Stimulated activated naive CD8-positive, alpha-beta T cell treated with anti-CD3 and anti-CD28 coated beads, Interleukin-15, Interleukin-2, amounts not matched to agents 100 ng/mL and 50 ng/mL, for 24 hours (primary cell): ENCODE data around the gene PLP1.
"Not testable (repeated sequence)": the region's sequence is repeated elsewhere in the genome, so short reads cannot be mapped to it uniquely, and the experiment has no call there.

Experiments used
- H3K27ac Mint-ChIP-seq: one replicate; pipeline ENCODE4 v1.8.0; 2021; ENCODE audit warnings: mild to moderate bottlenecking, mixed read lengths
- H3K27me3 Mint-ChIP-seq: one replicate; pipeline ENCODE4 v1.8.0; 2021; ENCODE audit warnings: mixed read lengths
- H3K36me3 Mint-ChIP-seq: one replicate; pipeline ENCODE4 v1.8.0; 2021; ENCODE audit warnings: low read depth, mixed read lengths
- H3K4me1 Mint-ChIP-seq: one replicate; pipeline ENCODE4 v1.8.0; 2021; ENCODE audit warnings: low read depth, mixed read lengths
- H3K4me3 Mint-ChIP-seq: one replicate; pipeline ENCODE4 v1.8.0; 2021; ENCODE audit warnings: mild to moderate bottlenecking, mixed read lengths
- H3K9me3 Mint-ChIP-seq: one replicate; pipeline ENCODE4 v1.8.0; 2021; ENCODE audit warnings: mixed read lengths

Gene PLP1

GRCh38 chrX:103792916-103793544 lies 16.4 kb downstream of the PLP1 start:
- H3K27me3 Mint-ChIP-seq, result no peaks in the 10 kb centered on the region
- H3K27ac Mint-ChIP-seq, result no peak overlapping the region
- peaks cover 9% of the 10 kb centered on the region for H3K4me1 Mint-ChIP-seq
- no peaks in the 10 kb centered on the region for H3K36me3 Mint-ChIP-seq
- no peaks in the 10 kb centered on the region for H3K9me3 Mint-ChIP-seq
- H3K4me3 Mint-ChIP-seq, result no peak overlapping the region

- Mint-ChIP-seq H3K4me1 (peaks cover 9% of the 10 kb centered on the region), H3K4me3 (no peak overlapping the region), H3K27me3 (no peaks in the 10 kb centered on the region)
These were observed 16.9 kb downstream of the PLP1 start for GRCh38 chrX:103793545-103793940.

GRCh38 chrX:103794119-103794518 lies 17.5 kb downstream of the PLP1 start:
- Mint-ChIP-seq H3K4me3 (no peak overlapping the region), H3K9me3 (no peaks in the 10 kb centered on the region), H3K36me3 (no peaks in the 10 kb centered on the region), H3K4me1 (peaks cover 3% of the 10 kb centered on the region), H3K27me3 (no peaks in the 10 kb centered on the region), H3K27ac (no peak overlapping the region)

More at GRCh38 chrX:103793545-103793940, 16.9 kb downstream of the PLP1 start:
- Mint-ChIP-seq H3K9me3 (no peaks in the 10 kb centered on the region), H3K27ac (no peak overlapping the region), H3K36me3 (no peaks in the 10 kb centered on the region)

DNA sequence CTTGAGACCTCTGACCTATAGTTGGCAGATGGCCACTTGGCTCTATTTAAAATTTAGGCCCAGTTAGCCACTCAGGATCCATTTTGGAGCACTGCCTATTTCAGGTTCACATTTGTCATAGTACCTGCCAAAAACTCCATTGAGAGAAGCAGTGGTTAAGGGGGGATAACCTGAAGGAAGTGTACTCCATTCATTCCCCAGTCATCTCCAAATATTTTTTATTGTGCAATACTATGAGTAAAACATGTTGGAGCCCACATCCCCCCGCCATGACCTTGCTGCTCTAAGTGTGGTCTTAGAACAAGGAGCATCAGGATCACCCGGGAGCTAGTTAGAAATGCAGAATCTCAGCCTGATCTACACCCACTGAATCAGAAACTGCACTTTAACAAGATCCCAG lies 21.1 kb downstream of the PLP1 start:
- Mint-ChIP-seq H3K27ac (no peak overlapping the region), H3K36me3 (no peaks in the 10 kb centered on the region), H3K4me3 (no peak overlapping the region), H3K27me3 (no peaks in the 10 kb centered on the region), H3K9me3 (no peaks in the 10 kb centered on the region), H3K4me1 (peaks cover 7% of the 10 kb centered on the region)

DNA sequence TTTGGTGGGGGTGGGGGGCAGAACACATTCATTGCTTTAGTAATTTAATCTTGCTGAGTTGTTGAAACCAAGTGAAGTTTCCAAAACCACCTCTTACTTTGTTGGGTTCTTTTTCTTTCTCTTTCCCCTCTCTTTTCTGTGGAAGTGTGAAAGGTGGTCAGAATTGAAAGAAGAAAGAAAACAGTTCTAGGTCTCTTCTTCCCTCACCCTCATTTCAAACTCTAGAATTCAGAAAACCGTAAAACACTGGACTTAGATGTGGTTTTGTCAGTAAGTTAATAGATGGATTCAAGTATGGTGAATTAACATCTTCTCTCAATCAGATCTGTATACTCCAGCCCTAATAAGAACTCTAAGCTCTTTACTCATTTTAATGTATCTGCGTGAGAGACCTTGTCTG lies 23.7 kb downstream of the PLP1 start:
- Mint-ChIP-seq H3K4me1 (peaks cover 7% of the 10 kb centered on the region), H3K27me3 (no peaks in the 10 kb centered on the region), H3K9me3 (no peaks in the 10 kb centered on the region), H3K27ac (no peak overlapping the region), H3K36me3 (no peaks in the 10 kb centered on the region), H3K4me3 (no peak overlapping the region)

- Mint-ChIP-seq H3K27ac (no peak overlapping the region), H3K4me3 (no peak overlapping the region), H3K36me3 (no peaks in the 10 kb centered on the region), H3K4me1 (peaks cover 4% of the 10 kb centered on the region), H3K27me3 (no peaks in the 10 kb centered on the region), H3K9me3 (no peaks in the 10 kb centered on the region)
These were observed 29.2 kb downstream of the PLP1 start for GRCh38 chrX:103805860-103806259.

- Mint-ChIP-seq H3K27ac (no peak overlapping the region), H3K9me3 (no peaks in the 10 kb centered on the region), H3K4me1 (peaks cover 4% of the 10 kb centered on the region), H3K36me3 (no peaks in the 10 kb centered on the region), H3K27me3 (no peaks in the 10 kb centered on the region), H3K4me3 (no peak overlapping the region)
These were observed 30.3 kb downstream of the PLP1 start for GRCh38 chrX:103806862-103807474.

DNA sequence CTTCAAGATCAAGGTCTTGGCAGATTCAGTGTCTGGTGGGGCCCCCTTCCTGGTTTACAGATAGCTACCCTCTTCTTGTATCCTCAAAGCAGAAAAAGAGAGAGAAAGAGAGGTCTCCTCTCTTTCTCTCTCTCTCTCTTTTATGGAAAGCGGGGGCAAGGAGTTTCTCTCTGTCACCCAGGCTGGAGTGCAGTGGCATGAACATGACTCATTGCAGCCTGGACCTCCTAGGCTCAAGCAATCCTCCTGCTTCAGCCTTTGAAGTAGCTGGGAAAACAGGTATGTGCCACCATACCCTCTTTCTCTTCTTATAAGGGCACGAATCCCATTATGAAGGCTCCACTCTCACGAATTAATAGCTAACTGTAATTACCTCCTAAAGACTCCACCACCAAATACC lies 35.2 kb downstream of the PLP1 start:
- Mint-ChIP-seq H3K36me3 (no peaks in the 10 kb centered on the region), H3K4me3 (no peak overlapping the region), H3K27me3 (peaks cover 13% of the 10 kb centered on the region), H3K27ac (no peak overlapping the region), H3K4me1 (peaks cover 4% of the 10 kb centered on the region), H3K9me3 (no peaks in the 10 kb centered on the region)

DNA sequence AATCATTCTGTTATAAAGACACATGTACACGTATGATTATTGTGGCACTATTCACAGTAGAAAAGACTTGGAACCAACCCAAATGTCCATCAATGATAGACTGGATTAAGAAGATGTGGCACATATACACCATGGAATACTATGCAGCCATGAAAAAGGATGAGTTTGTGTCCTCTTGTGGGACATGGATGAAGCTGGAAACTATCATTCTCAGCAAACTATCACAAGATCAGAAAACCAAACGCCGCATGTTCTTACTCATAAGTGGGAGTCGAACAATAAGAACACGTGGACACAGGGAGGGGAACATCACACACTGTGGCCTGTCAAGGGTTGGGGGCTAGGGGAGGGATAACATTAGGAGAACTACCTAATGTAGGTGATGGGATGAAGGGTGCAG lies 40.5 kb downstream of the PLP1 start:
- not testable (repeated sequence) for H3K9me3 Mint-ChIP-seq, H3K4me1 Mint-ChIP-seq, H3K27ac Mint-ChIP-seq, H3K4me3 Mint-ChIP-seq, H3K36me3 Mint-ChIP-seq
- peaks cover 13% of the 10 kb centered on the region for H3K27me3 Mint-ChIP-seq

DNA sequence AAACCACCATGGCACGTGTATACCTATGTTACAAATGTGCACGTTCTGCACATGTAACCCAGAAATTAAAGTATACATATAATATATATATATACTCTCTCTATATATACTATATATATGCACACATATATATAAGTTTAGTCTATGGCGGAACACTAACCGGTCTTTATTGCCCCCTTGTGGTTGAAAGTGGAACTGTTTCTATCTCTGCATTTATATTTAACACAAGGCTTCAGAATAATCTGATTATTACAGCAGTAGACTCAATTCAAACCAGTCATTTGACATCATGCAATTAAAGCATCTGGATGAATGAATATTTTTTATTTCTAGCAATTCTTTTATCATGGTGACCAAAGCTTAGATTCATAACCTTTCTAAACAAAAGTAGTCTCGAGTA lies 40.9 kb downstream of the PLP1 start:
- H3K4me3 Mint-ChIP-seq, result no peak overlapping the region
- no peak overlapping the region for H3K27ac Mint-ChIP-seq
- peaks cover 13% of the 10 kb centered on the region for H3K27me3 Mint-ChIP-seq
- no peaks in the 10 kb centered on the region for H3K9me3 Mint-ChIP-seq
- no peaks in the 10 kb centered on the region for H3K36me3 Mint-ChIP-seq
- no peaks in the 10 kb centered on the region for H3K4me1 Mint-ChIP-seq

DNA sequence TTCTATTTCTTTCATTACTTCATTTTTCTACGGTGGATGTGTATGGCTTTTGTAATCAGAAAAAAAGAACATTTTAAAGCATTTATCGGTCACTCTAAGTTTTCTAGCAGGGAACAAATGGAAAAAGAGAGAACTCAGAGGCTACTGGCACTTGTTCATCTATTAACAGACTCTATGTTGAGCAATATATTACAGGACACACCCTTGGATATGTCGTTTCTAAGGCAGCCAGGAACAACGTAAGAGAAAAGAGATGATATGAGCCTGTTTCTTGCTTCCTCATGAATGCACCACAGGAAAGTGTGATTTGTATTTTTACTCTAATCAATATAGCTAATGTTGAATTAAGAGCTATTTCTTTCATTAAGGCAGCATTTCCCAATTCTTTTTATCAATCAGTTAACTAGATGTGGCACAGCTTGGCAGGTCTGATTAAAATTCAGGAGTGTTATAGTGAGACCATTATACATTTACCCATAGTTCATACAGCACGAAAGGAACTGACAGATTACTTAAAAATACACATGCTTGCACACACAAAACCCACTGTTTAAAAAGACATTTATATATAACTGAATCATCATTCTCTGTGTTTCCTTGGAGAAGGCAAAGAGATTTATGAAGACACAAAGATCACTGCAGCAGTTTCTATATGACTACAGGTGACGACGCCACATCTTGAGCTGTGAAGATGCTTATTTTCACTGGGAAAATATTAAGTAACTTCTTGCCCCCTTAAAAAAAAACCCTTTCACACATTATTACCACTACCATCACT lies 42.4 kb downstream of the PLP1 start:
- H3K4me1 Mint-ChIP-seq, result no peaks in the 10 kb centered on the region
- no peaks in the 10 kb centered on the region for H3K36me3 Mint-ChIP-seq
- H3K27me3 Mint-ChIP-seq, result peaks cover 13% of the 10 kb centered on the region
- no peak overlapping the region for H3K4me3 Mint-ChIP-seq
- no peaks in the 10 kb centered on the region for H3K9me3 Mint-ChIP-seq
- no peak overlapping the region for H3K27ac Mint-ChIP-seq

DNA sequence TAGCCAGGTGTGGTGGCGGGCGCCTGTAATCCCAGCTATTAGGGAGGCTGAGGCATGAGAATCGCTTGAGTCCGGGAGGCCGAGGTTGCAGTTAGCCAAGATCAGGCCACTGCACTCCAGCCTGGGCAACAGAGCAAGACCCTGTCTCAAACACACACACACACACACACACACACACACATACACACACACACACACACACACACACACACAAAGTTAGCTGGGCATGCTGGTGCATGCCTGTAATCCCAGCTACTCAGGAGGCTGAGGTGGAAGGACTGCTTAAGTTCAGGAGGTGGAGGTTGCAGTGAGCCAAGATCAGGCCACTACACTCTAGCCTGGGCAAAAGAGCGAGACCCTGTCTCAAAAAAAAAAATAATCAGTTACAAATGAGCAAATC lies 44.2 kb downstream of the PLP1 start:
- not testable (repeated sequence) for H3K9me3 Mint-ChIP-seq, H3K27ac Mint-ChIP-seq, H3K4me1 Mint-ChIP-seq, H3K27me3 Mint-ChIP-seq, H3K4me3 Mint-ChIP-seq, H3K36me3 Mint-ChIP-seq

- H3K27ac Mint-ChIP-seq, result no peak overlapping the region
- peaks cover 5% of the 10 kb centered on the region for H3K4me1 Mint-ChIP-seq
- no peak overlapping the region for H3K4me3 Mint-ChIP-seq
- H3K9me3 Mint-ChIP-seq, result no peaks in the 10 kb centered on the region
- no peaks in the 10 kb centered on the region for H3K27me3 Mint-ChIP-seq
- no peaks in the 10 kb centered on the region for H3K36me3 Mint-ChIP-seq
These were observed 47.0 kb downstream of the PLP1 start for GRCh38 chrX:103823591-103823990.

DNA sequence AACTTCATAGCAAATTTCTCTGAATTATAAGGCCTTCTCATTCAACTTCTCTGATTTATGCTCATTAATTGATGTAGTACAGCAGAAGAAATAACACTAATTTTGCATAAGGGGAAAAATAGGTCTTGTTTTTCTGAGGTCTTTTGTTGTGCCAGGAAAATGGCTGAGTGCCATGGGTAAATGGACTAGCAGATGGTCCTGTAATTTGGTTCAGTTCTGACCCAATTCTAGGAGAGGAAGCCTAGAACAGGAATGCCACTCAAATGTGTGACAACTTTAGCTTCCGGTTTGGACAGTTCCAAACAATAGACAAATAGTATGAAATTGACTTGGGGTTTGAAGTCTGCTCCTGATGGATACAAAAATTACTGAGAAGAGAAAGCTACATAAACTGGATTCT lies 49.2 kb downstream of the PLP1 start:
- Mint-ChIP-seq H3K27ac (no peak overlapping the region), H3K4me1 (peaks cover 5% of the 10 kb centered on the region), H3K4me3 (no peak overlapping the region), H3K9me3 (no peaks in the 10 kb centered on the region), H3K27me3 (no peaks in the 10 kb centered on the region), H3K36me3 (no peaks in the 10 kb centered on the region)

- Mint-ChIP-seq H3K27me3 (no peaks in the 10 kb centered on the region), H3K36me3 (no peaks in the 10 kb centered on the region), H3K4me1 (peaks cover 12% of the 10 kb centered on the region), H3K9me3 (no peaks in the 10 kb centered on the region), H3K4me3 (no peak overlapping the region), H3K27ac (no peak overlapping the region)
These were observed 51.9 kb downstream of the PLP1 start for GRCh38 chrX:103828529-103828928.
